SK-N-SH (cell line): ENCODE data around the gene CAMK2D. TPM values are rescaled to one million over a fixed set of nuclear protein-coding genes. Genes with fewer than 3 reads are reported as not detected.

Experiments
- CTCF ChIA-PET: fragments of 300-600, 350-600 bp; formaldehyde crosslinking; extraction: SDS; loops from one replicate; lab custom pipeline; 2021; lab: Yijun Ruan, JAX
- POLR2A ChIA-PET: fragments of 350-600 bp; sonication (Branson Sonifier 250); formaldehyde crosslinking; extraction: SDS; loops from one replicate; lab custom pipeline; 2020; ENCODE audit warnings: antibody characterized with exemption, inconsistent platforms; lab: Yijun Ruan, JAX
- DNase-seq: peaks from one replicate; pipeline ENCODE4 v3.0.0; 2012
- H2AFZ ChIP-seq: fragments of 200-600 bp; sonication (generic); 2 replicates; pipeline ENCODE4 v1.8.1; 2016; ENCODE audit warnings: antibody characterized with exemption, mild to moderate bottlenecking, low read depth
- H3F3A ChIP-seq: fragments of 200-600 bp; sonication (generic); replicated peaks from 2 replicates; pipeline ENCODE3; 2016; ENCODE audit warnings: antibody characterized with exemption, mild to moderate bottlenecking; ENCODE audit not compliant: insufficient read depth
- H3K27ac ChIP-seq, 2 experiments: fragments of 200-500 bp in 1 of 2; fragments of 200-600 bp in 1 of 2; sonication (Bioruptor generic) in 1 of 2; sonication (generic), shearing (Covaris generic) in 1 of 2; 2 replicates each; pipeline versions ENCODE4 v1.5.1 to v1.6.1; 2014 to 2016; ENCODE audit warnings: low read depth in 2 of 2, inconsistent platforms in 1 of 2, low read length in 1 of 2, mild to moderate bottlenecking in 1 of 2, mixed read lengths in 1 of 2
- H3K27me3 ChIP-seq: fragments of 200-600 bp; sonication (generic), shearing (Covaris generic); 2 replicates; pipeline ENCODE4 v1.6.1; 2016; ENCODE audit warnings: mixed run types; ENCODE audit not compliant: insufficient read depth
- H3K36me3 ChIP-seq, 2 experiments: fragments of 200-500 bp in 1 of 2; fragments of 200-600 bp in 1 of 2; sonication (Bioruptor generic) in 1 of 2; sonication (generic) in 1 of 2; replicated peaks in 1 of 2; 2 replicates each; pipeline versions ENCODE3 to v1.5.1; 2014 to 2016; ENCODE audit warnings: low read length in 1 of 2, mild to moderate bottlenecking in 1 of 2; ENCODE audit not compliant: insufficient read depth in 2 of 2, control insufficient read depth in 1 of 2
- H3K4me1 ChIP-seq, 2 experiments: fragments of 200-500 bp in 1 of 2; fragments of 200-600 bp in 1 of 2; sonication (Bioruptor generic) in 1 of 2; sonication (generic), shearing (Covaris generic) in 1 of 2; 2 replicates each; pipeline versions ENCODE4 v1.5.1 to v1.6.1; 2014 to 2016; ENCODE audit warnings: low read depth in 1 of 2, low read length in 1 of 2, mixed run types in 1 of 2; ENCODE audit not compliant: insufficient read depth in 2 of 2, control insufficient read depth in 1 of 2
- H3K4me2 ChIP-seq: fragments of 200-600 bp; sonication (generic), shearing (Covaris generic); 2 replicates; pipeline ENCODE4 v1.6.1; 2017; ENCODE audit warnings: mixed run types
- H3K4me3 ChIP-seq, 2 experiments: fragments of 200-500 bp in 1 of 2; fragments of 200-600 bp in 1 of 2; sonication (Bioruptor generic) in 1 of 2; sonication (generic), shearing (Covaris generic) in 1 of 2; 2 replicates each; pipeline versions ENCODE4 v1.5.1 to v1.8.1; 2014 to 2016; ENCODE audit warnings: low read depth in 2 of 2, inconsistent platforms in 1 of 2, low read length in 1 of 2, mild to moderate bottlenecking in 1 of 2, mixed read lengths in 1 of 2, moderate library complexity in 1 of 2
- H3K79me2 ChIP-seq: fragments of 200-600 bp; sonication (generic); 2 replicates; pipeline ENCODE4 v1.8.1; 2017; ENCODE audit warnings: mild to moderate bottlenecking; ENCODE audit not compliant: insufficient read depth
- H3K9ac ChIP-seq: fragments of 200-600 bp; sonication (generic); 2 replicates; pipeline ENCODE4 v1.6.1; 2017; ENCODE audit warnings: mixed run types
- H3K9me2 ChIP-seq: fragments of 200-600 bp; sonication (generic); 2 replicates; pipeline ENCODE4 v1.6.1; 2017; ENCODE audit warnings: mixed run types
- H3K9me3 ChIP-seq: fragments of 200-600 bp; sonication (generic); 2 replicates; pipeline ENCODE4 v1.6.1; 2017; ENCODE audit warnings: mixed run types, mild to moderate bottlenecking, moderate library complexity
- H4K20me1 ChIP-seq: fragments of 200-600 bp; sonication (generic); 2 replicates; pipeline ENCODE4 v1.6.1; 2017; ENCODE audit warnings: mild to moderate bottlenecking, mixed run types; ENCODE audit not compliant: insufficient read depth
- CHD2 ChIP-seq: fragments of 150-350 bp; IDR thresholded peaks from 2 replicates; pipeline ENCODE4 v1.6.1; 2018; ENCODE audit warnings: low read length; ENCODE audit not compliant: partially characterized antibody
- ELF1 ChIP-seq: IDR thresholded peaks from 2 replicates; pipeline ENCODE4 v1.4.0; 2012
- EP300 ChIP-seq, 2 experiments: IDR thresholded peaks; 2 replicates each; pipeline versions ENCODE4 v1.4.0 to v1.6.1; 2012; ENCODE audit warnings: borderline replicate concordance in 1 of 2, low read depth in 1 of 2, low read length in 1 of 2
- EZH2phosphoT487 ChIP-seq: fragments of 200-600 bp; sonication (generic); IDR thresholded peaks from 2 replicates; pipeline ENCODE4 v1.6.1; 2017; ENCODE audit warnings: low read depth, mixed run types, mild to moderate bottlenecking, antibody characterized with exemption, moderate library complexity, borderline replicate concordance
- FOXM1 ChIP-seq: IDR thresholded peaks from 2 replicates; pipeline ENCODE4 v1.4.0; 2012; ENCODE audit warnings: low read depth, mild to moderate bottlenecking
- GABPA ChIP-seq: IDR thresholded peaks from 2 replicates; pipeline ENCODE4 v1.4.0; 2012; ENCODE audit warnings: low read depth, mild to moderate bottlenecking
- JUND ChIP-seq: IDR thresholded peaks from 2 replicates; pipeline ENCODE4 v1.4.0; 2012
- MEF2A ChIP-seq: IDR thresholded peaks from 2 replicates; pipeline ENCODE4 v1.4.0; 2012; ENCODE audit warnings: low read depth, borderline replicate concordance
- MXI1 ChIP-seq: IDR thresholded peaks from 2 replicates; pipeline ENCODE4 v1.6.1; 2012; ENCODE audit warnings: mild to moderate bottlenecking, low read depth, low read length, improper control_type of control experiment
- NFIC ChIP-seq: IDR thresholded peaks from 2 replicates; pipeline ENCODE4 v1.4.0; 2012; ENCODE audit warnings: borderline replicate concordance
- RAD21 ChIP-seq: IDR thresholded peaks from 2 replicates; pipeline ENCODE4 v1.6.1; 2012; ENCODE audit warnings: mild to moderate bottlenecking, low read length
- RCOR1 ChIP-seq: fragments of 150-350 bp; IDR thresholded peaks from 2 replicates; pipeline ENCODE4 v1.6.1; 2017; ENCODE audit warnings: antibody characterized with exemption, low read length
- RFX5 ChIP-seq: IDR thresholded peaks from 2 replicates; pipeline ENCODE4 v1.6.1; 2012; ENCODE audit warnings: mild to moderate bottlenecking, improper control_type of control experiment, low read length
- SIN3A ChIP-seq: IDR thresholded peaks from 2 replicates; pipeline ENCODE4 v1.6.1; 2012; ENCODE audit warnings: low read depth, mild to moderate bottlenecking, low read length, moderate library complexity, borderline replicate concordance
- TAF1 ChIP-seq: IDR thresholded peaks from 2 replicates; pipeline ENCODE4 v1.6.1; 2012; ENCODE audit warnings: low read depth, mild to moderate bottlenecking, low read length, moderate library complexity, borderline replicate concordance
- YY1 ChIP-seq: IDR thresholded peaks from 2 replicates; pipeline ENCODE4 v1.4.0; 2012; ENCODE audit warnings: low read depth, mild to moderate bottlenecking
- whole genome bisulfite sequencing: methylation state at CpG from one replicate; pipeline ENCODE4 v1.1.6; 2017; ENCODE audit warnings: low lambda C conversion rate; 5-methylcytosine and 5-hydroxymethylcytosine counted together
- polyA plus RNA-seq, 3 experiments: library from polyadenylated mRNA; depleted of rRNA; stranded (reverse); fragments of >200 nt; gene quantifications; 2 replicates each; pipeline ENCODE4 v1.2.3, GENCODE V29; 2012
- TF ChIP-seq, protein P1 (sequence below): fragments of 200-600 bp; sonication (generic); IDR thresholded peaks from 2 replicates; pipeline ENCODE4 v1.6.1; 2017; ENCODE audit warnings: antibody characterized with exemption, mild to moderate bottlenecking, moderate library complexity
- TF ChIP-seq, protein P2 (sequence below): IDR thresholded peaks from 2 replicates; pipeline ENCODE4 v1.4.0; 2012; ENCODE audit warnings: low read depth, borderline replicate concordance
- TF ChIP-seq, protein P3 (sequence below): fragments of 150-350 bp; IDR thresholded peaks from 2 replicates; pipeline ENCODE4 v1.6.1; 2017; ENCODE audit warnings: antibody characterized with exemption, low read length, low read depth, borderline replicate concordance
- TF ChIP-seq, protein P4 (sequence below): IDR thresholded peaks from 2 replicates; pipeline ENCODE4 v1.4.0; 2012; ENCODE audit warnings: low read depth

The CAMK2D gene
- polyA plus RNA-seq, 1 of the 3 experiments (the other 2 are of a cell fraction) = 17.0 TPM

DNA sequence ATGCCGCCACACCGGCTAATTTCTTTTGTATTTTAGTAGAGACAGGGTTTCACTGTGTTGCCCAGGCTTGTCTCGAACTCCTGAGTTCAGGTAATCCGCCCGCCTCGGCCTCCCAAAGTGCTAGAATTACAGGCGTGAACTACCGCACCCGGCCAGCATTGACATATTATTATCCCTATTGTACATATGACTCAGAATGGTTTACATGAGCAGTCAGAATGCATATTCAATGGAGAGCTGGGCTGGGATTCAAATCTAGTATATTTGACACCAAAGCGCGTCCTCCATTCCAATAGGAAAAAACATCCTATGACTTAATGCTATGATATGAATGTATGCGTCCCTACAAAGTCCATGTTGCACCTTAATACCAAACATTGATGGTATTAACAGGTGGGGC is 281.4 kb downstream of the CAMK2D start:
- Histone ChIP-seq H2AFZ (no peak overlapping the region), H3K9me2 (no peaks in the 10 kb centered on the region), H3F3A (no peaks in the 10 kb centered on the region), H3K9ac (no peak overlapping the region), H3K4me1 (no peaks in the 10 kb centered on the region), H3K27ac (no peak overlapping the region), H3K79me2 (no peaks in the 10 kb centered on the region), H3K4me2 (no peak overlapping the region), H4K20me1 (no peaks in the 10 kb centered on the region), H3K9me3 (no peaks in the 10 kb centered on the region), H3K27me3 (no peaks in the 10 kb centered on the region), H3K4me3 (no peak overlapping the region), H3K36me3 (peaks cover 0 to 59% of the 10 kb centered on the region in 2 experiments)
- 97% methylated on average over 12 of the region's 12 CpGs for WGBS
- no peak for DNase-seq
- CTCF ChIA-PET = no interaction called here
- TF ChIP-seq SIN3A (no peak), YY1 (no peak), ELF1 (no peak), FOXM1 (no peak)
- POLR2A ChIA-PET = no interaction called here

DNA sequence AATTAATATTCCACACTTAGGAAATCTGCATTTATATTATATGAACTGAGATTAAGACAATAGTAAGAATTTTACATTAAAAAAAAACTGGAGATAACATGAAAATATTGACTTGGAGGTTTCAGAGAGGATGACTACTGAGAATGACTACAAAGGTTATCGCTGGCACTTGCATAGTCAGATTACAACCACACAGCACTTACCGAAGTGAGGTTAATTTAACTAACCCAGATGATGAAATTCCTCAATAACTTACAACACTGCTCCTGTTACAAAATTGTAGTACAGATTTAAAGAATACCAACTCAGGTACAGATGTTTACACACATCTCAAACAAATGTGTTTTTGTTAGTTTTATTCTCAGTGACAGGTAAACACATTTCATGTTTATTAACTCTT is 283.5 kb downstream of the CAMK2D start:
- Histone ChIP-seq H3K9ac (no peak overlapping the region), H3K9me3 (no peaks in the 10 kb centered on the region), H3K4me3 (no peak overlapping the region), H3K27me3 (no peaks in the 10 kb centered on the region), H2AFZ (no peak overlapping the region), H3K36me3 (peaks cover 0 to 63% of the 10 kb centered on the region in 2 experiments), H3K4me2 (no peak overlapping the region), H3K79me2 (no peaks in the 10 kb centered on the region), H3F3A (peaks cover 5% of the 10 kb centered on the region), H3K27ac (no peak overlapping the region; a peak in 1 of 4 replicates), H3K4me1 (no peaks in the 10 kb centered on the region), H3K9me2 (no peaks in the 10 kb centered on the region), H4K20me1 (no peaks in the 10 kb centered on the region)
- ChIA-PET CTCF (no interaction called here), POLR2A (no interaction called here)
- WGBS = 91% methylated on average over 2 of the region's 2 CpGs
- TF ChIP-seq TAF1 = no peak
- TF ChIP-seq, protein P1, sequence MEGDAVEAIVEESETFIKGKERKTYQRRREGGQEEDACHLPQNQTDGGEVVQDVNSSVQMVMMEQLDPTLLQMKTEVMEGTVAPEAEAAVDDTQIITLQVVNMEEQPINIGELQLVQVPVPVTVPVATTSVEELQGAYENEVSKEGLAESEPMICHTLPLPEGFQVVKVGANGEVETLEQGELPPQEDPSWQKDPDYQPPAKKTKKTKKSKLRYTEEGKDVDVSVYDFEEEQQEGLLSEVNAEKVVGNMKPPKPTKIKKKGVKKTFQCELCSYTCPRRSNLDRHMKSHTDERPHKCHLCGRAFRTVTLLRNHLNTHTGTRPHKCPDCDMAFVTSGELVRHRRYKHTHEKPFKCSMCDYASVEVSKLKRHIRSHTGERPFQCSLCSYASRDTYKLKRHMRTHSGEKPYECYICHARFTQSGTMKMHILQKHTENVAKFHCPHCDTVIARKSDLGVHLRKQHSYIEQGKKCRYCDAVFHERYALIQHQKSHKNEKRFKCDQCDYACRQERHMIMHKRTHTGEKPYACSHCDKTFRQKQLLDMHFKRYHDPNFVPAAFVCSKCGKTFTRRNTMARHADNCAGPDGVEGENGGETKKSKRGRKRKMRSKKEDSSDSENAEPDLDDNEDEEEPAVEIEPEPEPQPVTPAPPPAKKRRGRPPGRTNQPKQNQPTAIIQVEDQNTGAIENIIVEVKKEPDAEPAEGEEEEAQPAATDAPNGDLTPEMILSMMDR = no peak
- no peak for TF ChIP-seq RCOR1
- TF ChIP-seq, protein P2, sequence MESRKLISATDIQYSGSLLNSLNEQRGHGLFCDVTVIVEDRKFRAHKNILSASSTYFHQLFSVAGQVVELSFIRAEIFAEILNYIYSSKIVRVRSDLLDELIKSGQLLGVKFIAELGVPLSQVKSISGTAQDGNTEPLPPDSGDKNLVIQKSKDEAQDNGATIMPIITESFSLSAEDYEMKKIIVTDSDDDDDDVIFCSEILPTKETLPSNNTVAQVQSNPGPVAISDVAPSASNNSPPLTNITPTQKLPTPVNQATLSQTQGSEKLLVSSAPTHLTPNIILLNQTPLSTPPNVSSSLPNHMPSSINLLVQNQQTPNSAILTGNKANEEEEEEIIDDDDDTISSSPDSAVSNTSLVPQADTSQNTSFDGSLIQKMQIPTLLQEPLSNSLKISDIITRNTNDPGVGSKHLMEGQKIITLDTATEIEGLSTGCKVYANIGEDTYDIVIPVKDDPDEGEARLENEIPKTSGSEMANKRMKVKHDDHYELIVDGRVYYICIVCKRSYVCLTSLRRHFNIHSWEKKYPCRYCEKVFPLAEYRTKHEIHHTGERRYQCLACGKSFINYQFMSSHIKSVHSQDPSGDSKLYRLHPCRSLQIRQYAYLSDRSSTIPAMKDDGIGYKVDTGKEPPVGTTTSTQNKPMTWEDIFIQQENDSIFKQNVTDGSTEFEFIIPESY = no peak
- no peak for TF ChIP-seq RFX5
- TF ChIP-seq NFIC = no peak
- TF ChIP-seq FOXM1 = no peak
- TF ChIP-seq MXI1 = no peak
- no peak for TF ChIP-seq EP300 (IDR thresholded peaks at IDR 0.05; ENCODE audit: borderline replicate concordance in 1 of 2, low read depth in 1 of 2, low read length in 1 of 2)
- TF ChIP-seq ELF1 = no peak
- TF ChIP-seq, protein P3, sequence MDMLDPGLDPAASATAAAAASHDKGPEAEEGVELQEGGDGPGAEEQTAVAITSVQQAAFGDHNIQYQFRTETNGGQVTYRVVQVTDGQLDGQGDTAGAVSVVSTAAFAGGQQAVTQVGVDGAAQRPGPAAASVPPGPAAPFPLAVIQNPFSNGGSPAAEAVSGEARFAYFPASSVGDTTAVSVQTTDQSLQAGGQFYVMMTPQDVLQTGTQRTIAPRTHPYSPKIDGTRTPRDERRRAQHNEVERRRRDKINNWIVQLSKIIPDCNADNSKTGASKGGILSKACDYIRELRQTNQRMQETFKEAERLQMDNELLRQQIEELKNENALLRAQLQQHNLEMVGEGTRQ = no peak
- TF ChIP-seq GABPA = no peak
- TF ChIP-seq SIN3A = no peak
- TF ChIP-seq RAD21 = no peak
- TF ChIP-seq, protein P4, sequence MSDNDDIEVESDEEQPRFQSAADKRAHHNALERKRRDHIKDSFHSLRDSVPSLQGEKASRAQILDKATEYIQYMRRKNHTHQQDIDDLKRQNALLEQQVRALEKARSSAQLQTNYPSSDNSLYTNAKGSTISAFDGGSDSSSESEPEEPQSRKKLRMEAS = no peak
- no peak for TF ChIP-seq EZH2phosphoT487
- TF ChIP-seq CHD2 = no peak
- no peak for TF ChIP-seq JUND
- TF ChIP-seq MEF2A = no peak
- no peak for DNase-seq
